Left ventricle myocardium inferior (tissue), 1 donor: ENCODE measurements around the gene CFAP97D1. TPM values are rescaled to one million over a fixed set of nuclear protein-coding genes. Genes with fewer than 3 reads are reported as not detected.

Source experiments
- DNase-seq: peaks from one replicate; pipeline ENCODE4 v3.0.0-alpha.2; 2020
- H3K27ac ChIP-seq: fragments of 200-600 bp; replicated peaks from 2 replicates; pipeline ENCODE4 v1.8.0; 2021
- H3K27me3 ChIP-seq: fragments of 200-600 bp; 2 replicates; pipeline ENCODE4 v1.8.0; 2021; ENCODE audit warnings: low read depth
- H3K36me3 ChIP-seq: fragments of 200-600 bp; 2 replicates; pipeline ENCODE4 v1.8.0; 2021
- H3K4me1 ChIP-seq: fragments of 200-600 bp; 2 replicates; pipeline ENCODE4 v1.8.0; 2021
- H3K4me3 ChIP-seq: fragments of 200-600 bp; 2 replicates; pipeline ENCODE4 v1.8.0; 2021; ENCODE audit warnings: mild to moderate bottlenecking, moderate library complexity
- H3K9me3 ChIP-seq: fragments of 200-600 bp; replicated peaks from 2 replicates; pipeline ENCODE4 v1.8.0; 2021
- intact Hi-C: fragments of 100-400 bp; cut with micrococcal nuclease; formaldehyde crosslinking; loops from one replicate; pipeline ENCODE4 v1.11.0; 2022
- total RNA-seq: library from RNA; stranded (reverse); fragmentation: NEBNext Ultra II Directional; extraction: Animal tissue kit (Norgen Biotek cat#: 25700); gene quantifications from one replicate; pipeline ENCODE4 v1.2.1, GENCODE V29; 2021
- TF ChIP-seq, protein P1 (sequence below): fragments of 200-600 bp; IDR thresholded peaks from 2 replicates; pipeline ENCODE4 v1.8.0; 2021; ENCODE audit warnings: antibody characterized with exemption, mild to moderate bottlenecking, borderline replicate concordance
- donor health status: DM: no; HTN: yes; CAD: no; lungs with severe emphysema.

The CFAP97D1 gene
- total RNA-seq, 1 donor from 2014 or later = 0.05 TPM

DNA sequence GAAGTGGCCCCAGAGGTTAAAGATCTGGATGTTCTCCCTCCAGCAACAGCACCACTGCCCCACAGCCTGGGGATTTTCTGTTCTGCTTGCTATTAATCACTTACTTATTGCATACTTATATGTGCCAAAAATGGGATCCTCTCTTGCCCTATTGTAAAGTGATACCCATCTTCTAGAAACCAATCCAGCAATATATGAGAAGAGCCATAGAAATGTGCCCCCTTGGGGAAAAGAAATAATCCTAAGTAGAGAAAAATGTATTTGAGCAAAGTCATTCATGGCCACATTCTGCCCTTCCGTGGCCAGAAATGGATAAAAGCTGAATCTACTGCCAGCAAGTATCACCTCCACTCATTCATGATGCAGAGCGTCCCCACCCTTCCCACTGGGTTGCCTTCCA is 42.5 kb upstream of the CFAP97D1 start:
- Histone ChIP-seq H3K27me3 (no peaks in the 10 kb centered on the region), H3K9me3 (no peaks in the 10 kb centered on the region), H3K36me3 (no peaks in the 10 kb centered on the region), H3K27ac (no peak overlapping the region), H3K4me3 (no peak overlapping the region), H3K4me1 (peaks cover 9% of the 10 kb centered on the region)
- DNase-seq = no peak
- intact Hi-C loops = no loop called here
- TF ChIP-seq, protein P1, sequence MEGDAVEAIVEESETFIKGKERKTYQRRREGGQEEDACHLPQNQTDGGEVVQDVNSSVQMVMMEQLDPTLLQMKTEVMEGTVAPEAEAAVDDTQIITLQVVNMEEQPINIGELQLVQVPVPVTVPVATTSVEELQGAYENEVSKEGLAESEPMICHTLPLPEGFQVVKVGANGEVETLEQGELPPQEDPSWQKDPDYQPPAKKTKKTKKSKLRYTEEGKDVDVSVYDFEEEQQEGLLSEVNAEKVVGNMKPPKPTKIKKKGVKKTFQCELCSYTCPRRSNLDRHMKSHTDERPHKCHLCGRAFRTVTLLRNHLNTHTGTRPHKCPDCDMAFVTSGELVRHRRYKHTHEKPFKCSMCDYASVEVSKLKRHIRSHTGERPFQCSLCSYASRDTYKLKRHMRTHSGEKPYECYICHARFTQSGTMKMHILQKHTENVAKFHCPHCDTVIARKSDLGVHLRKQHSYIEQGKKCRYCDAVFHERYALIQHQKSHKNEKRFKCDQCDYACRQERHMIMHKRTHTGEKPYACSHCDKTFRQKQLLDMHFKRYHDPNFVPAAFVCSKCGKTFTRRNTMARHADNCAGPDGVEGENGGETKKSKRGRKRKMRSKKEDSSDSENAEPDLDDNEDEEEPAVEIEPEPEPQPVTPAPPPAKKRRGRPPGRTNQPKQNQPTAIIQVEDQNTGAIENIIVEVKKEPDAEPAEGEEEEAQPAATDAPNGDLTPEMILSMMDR = no peak

GRCh38 chr17:43740541-43740940 is 39.7 kb upstream of the CFAP97D1 start:
- H3K4me3 ChIP-seq = no peak overlapping the region
- intact Hi-C loops = no loop called here
- H3K36me3 ChIP-seq = no peaks in the 10 kb centered on the region
- H3K4me1 ChIP-seq = peaks cover 6% of the 10 kb centered on the region
- TF ChIP-seq, protein P1 = no peak
- no peak overlapping the region for H3K27ac ChIP-seq
- no peaks in the 10 kb centered on the region for H3K27me3 ChIP-seq
- H3K9me3 ChIP-seq = no peaks in the 10 kb centered on the region
- DNase-seq = no peak

GRCh38 chr17:43741636-43742035 is 38.6 kb upstream of the CFAP97D1 start:
- DNase-seq = no peak
- no peaks in the 10 kb centered on the region for H3K9me3 ChIP-seq
- no peak overlapping the region for H3K4me3 ChIP-seq
- TF ChIP-seq, protein P1 = no peak
- no peak overlapping the region for H3K27ac ChIP-seq
- intact Hi-C loops = no loop called here
- H3K27me3 ChIP-seq = no peaks in the 10 kb centered on the region
- H3K36me3 ChIP-seq = no peaks in the 10 kb centered on the region
- H3K4me1 ChIP-seq = peaks cover 13% of the 10 kb centered on the region

DNA sequence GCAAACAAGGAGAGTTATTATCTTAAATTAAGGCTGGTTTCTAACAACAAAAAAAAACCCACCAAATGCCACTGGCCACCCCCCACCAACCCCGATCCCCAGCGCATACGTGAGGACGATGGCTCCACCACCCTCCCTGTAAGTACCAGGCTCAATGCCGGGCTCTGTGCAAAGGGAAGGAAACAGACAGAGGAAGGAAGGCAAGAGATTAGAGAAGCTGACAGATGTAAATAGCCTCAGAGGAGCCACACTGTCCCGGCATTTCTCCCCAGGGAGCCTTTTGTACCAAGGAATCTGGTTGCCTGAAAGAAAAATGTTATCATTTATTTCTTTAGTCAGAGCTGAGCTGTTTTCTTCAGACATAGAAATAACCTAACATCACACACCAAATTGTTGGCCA is 34.7 kb upstream of the CFAP97D1 start:
- Histone ChIP-seq H3K36me3 (no peaks in the 10 kb centered on the region), H3K4me1 (peaks cover 13% of the 10 kb centered on the region), H3K9me3 (no peaks in the 10 kb centered on the region), H3K27ac (peak overlapping the region; percentile 21), H3K4me3 (no peak overlapping the region), H3K27me3 (no peaks in the 10 kb centered on the region)
- TF ChIP-seq, protein P1 = no peak
- intact Hi-C loops = no loop called here
- DNase-seq = no peak

DNA sequence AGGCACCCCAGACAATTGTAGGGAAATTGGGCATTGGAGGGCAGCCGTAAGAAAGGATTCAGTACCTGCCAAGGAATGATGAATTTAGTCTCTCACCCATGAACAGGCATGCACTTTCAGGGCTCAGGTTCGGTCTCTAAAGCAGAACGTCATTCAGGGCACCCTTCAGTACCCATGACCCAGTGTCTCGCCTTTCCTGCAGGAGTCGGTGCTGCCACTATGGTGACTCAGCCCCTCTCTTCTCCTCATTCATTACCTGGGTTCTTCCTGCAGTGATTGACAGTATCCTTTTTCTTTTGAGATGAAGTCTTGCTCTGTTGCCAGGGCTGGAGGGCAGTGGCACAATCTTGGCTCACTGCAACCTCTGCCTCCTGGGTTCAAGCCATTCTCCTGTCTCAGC is 30.1 kb upstream of the CFAP97D1 start:
- TF ChIP-seq, protein P1 = no peak
- peaks cover 15% of the 10 kb centered on the region for H3K4me1 ChIP-seq
- no peaks in the 10 kb centered on the region for H3K9me3 ChIP-seq
- intact Hi-C loops = no loop called here
- no peak for DNase-seq
- no peak overlapping the region for H3K27ac ChIP-seq
- peaks cover 8% of the 10 kb centered on the region for H3K27me3 ChIP-seq
- H3K36me3 ChIP-seq = no peaks in the 10 kb centered on the region
- H3K4me3 ChIP-seq = no peak overlapping the region
